Calu3 (cell line): ENCODE results near the gene S1PR4. TPM values are rescaled to one million over a fixed set of nuclear protein-coding genes. Genes with fewer than 3 reads are reported as not detected.
"Not testable (repeated sequence)": the region's sequence is repeated elsewhere in the genome, so short reads cannot be mapped to it uniquely, and the experiment has no call there.

Experiments
- BruUV-seq: library from RNA; stranded (reverse); fragments of 400-500 nt; replicated peaks from 2 replicates; lab custom pipeline; 2021; lab: Mats Ljungman, UMichigan
- CTCF ChIA-PET: fragments of 300-600 bp; sonication (Branson Sonifier 250); formaldehyde crosslinking; loops from one replicate; lab custom pipeline; 2022; ENCODE audit warnings: antibody characterized with exemption; lab: Charles Lee
- DNase-seq: peaks from one replicate; pipeline ENCODE4 v3.0.0; 2022
- H3K27ac Mint-ChIP-seq: one replicate; pipeline ENCODE4 v1.8.0; 2022; ENCODE audit warnings: mixed read lengths; ENCODE audit not compliant: unreplicated experiment
- H3K27me3 Mint-ChIP-seq: one replicate; pipeline ENCODE4 v1.8.0; 2022; ENCODE audit warnings: mixed read lengths; ENCODE audit not compliant: unreplicated experiment
- H3K36me3 Mint-ChIP-seq: one replicate; pipeline ENCODE4 v1.8.0; 2022; ENCODE audit warnings: mild to moderate bottlenecking, moderate library complexity, mixed read lengths; ENCODE audit not compliant: insufficient read depth, unreplicated experiment
- H3K4me1 Mint-ChIP-seq: one replicate; pipeline ENCODE4 v1.8.0; 2022; ENCODE audit warnings: mild to moderate bottlenecking, low read depth, mixed read lengths; ENCODE audit not compliant: unreplicated experiment
- H3K4me3 Mint-ChIP-seq: one replicate; pipeline ENCODE4 v1.8.0; 2022; ENCODE audit warnings: mild to moderate bottlenecking, low read depth, moderate library complexity, mixed read lengths; ENCODE audit not compliant: unreplicated experiment
- H3K9me3 Mint-ChIP-seq: one replicate; pipeline ENCODE4 v1.8.0; 2022; ENCODE audit warnings: low read depth, mixed read lengths; ENCODE audit not compliant: unreplicated experiment
- intact Hi-C: fragments of 100-400 bp; cut with micrococcal nuclease; formaldehyde crosslinking; loops from one replicate; pipeline ENCODE4 v1.10.0; 2022; ENCODE audit not compliant: unreplicated experiment
- total RNA-seq: library from RNA; stranded (reverse); gene quantifications from 2 replicates; pipeline ENCODE4 v1.2.3, GENCODE V29; 2022
- TF ChIP-seq, protein P1 (sequence below): fragments of 200-600 bp; IDR thresholded peaks from one replicate; pipeline ENCODE4 v1.8.0; 2022; ENCODE audit warnings: antibody characterized with exemption; ENCODE audit not compliant: unreplicated experiment

The S1PR4 gene
- total RNA-seq, 1 experiment from 2014 or later: not detected

GRCh38 chr19:3153286-3154230 lies 25.0 kb upstream of the S1PR4 start:
- BruUV-seq: no TSS peak
- no peaks in the 10 kb centered on the region for H3K9me3 Mint-ChIP-seq
- H3K36me3 Mint-ChIP-seq: peaks cover 5% of the 10 kb centered on the region
- no peaks in the 10 kb centered on the region for H3K4me1 Mint-ChIP-seq
- intact Hi-C loops: no loop called here
- TF ChIP-seq, protein P1, sequence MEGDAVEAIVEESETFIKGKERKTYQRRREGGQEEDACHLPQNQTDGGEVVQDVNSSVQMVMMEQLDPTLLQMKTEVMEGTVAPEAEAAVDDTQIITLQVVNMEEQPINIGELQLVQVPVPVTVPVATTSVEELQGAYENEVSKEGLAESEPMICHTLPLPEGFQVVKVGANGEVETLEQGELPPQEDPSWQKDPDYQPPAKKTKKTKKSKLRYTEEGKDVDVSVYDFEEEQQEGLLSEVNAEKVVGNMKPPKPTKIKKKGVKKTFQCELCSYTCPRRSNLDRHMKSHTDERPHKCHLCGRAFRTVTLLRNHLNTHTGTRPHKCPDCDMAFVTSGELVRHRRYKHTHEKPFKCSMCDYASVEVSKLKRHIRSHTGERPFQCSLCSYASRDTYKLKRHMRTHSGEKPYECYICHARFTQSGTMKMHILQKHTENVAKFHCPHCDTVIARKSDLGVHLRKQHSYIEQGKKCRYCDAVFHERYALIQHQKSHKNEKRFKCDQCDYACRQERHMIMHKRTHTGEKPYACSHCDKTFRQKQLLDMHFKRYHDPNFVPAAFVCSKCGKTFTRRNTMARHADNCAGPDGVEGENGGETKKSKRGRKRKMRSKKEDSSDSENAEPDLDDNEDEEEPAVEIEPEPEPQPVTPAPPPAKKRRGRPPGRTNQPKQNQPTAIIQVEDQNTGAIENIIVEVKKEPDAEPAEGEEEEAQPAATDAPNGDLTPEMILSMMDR: no peak
- H3K27me3 Mint-ChIP-seq: no peaks in the 10 kb centered on the region
- no peak overlapping the region for H3K27ac Mint-ChIP-seq
- no peak overlapping the region for H3K4me3 Mint-ChIP-seq
- CTCF ChIA-PET: interaction anchor here (0.6 kb wide), 1 partner anchor 118 kb away, joined by 4 read pairs; no protein-coding TSS in a partner anchor
- no peak for DNase-seq

- H3K27ac Mint-ChIP-seq, H3K27me3 Mint-ChIP-seq, H3K9me3 Mint-ChIP-seq, intact Hi-C loops, H3K36me3 Mint-ChIP-seq, H3K4me3 Mint-ChIP-seq, CTCF ChIA-PET, DNase-seq, H3K4me1 Mint-ChIP-seq, BruUV-seq: not testable (repeated sequence)
Measured at GRCh38 chr19:3154447-3154846, 24.1 kb upstream of the S1PR4 start.

GRCh38 chr19:3154957-3155736 lies 23.4 kb upstream of the S1PR4 start:
- no peak overlapping the region for H3K4me3 Mint-ChIP-seq
- no peaks in the 10 kb centered on the region for H3K4me1 Mint-ChIP-seq
- no peak overlapping the region for H3K27ac Mint-ChIP-seq
- CTCF ChIA-PET: no interaction called here
- TF ChIP-seq, protein P1: no peak
- peaks cover under 1% of the 10 kb centered on the region for H3K9me3 Mint-ChIP-seq
- intact Hi-C loops: no loop called here
- no TSS peak for BruUV-seq
- DNase-seq: no peak
- H3K36me3 Mint-ChIP-seq: peaks cover 5% of the 10 kb centered on the region
- no peaks in the 10 kb centered on the region for H3K27me3 Mint-ChIP-seq

DNA sequence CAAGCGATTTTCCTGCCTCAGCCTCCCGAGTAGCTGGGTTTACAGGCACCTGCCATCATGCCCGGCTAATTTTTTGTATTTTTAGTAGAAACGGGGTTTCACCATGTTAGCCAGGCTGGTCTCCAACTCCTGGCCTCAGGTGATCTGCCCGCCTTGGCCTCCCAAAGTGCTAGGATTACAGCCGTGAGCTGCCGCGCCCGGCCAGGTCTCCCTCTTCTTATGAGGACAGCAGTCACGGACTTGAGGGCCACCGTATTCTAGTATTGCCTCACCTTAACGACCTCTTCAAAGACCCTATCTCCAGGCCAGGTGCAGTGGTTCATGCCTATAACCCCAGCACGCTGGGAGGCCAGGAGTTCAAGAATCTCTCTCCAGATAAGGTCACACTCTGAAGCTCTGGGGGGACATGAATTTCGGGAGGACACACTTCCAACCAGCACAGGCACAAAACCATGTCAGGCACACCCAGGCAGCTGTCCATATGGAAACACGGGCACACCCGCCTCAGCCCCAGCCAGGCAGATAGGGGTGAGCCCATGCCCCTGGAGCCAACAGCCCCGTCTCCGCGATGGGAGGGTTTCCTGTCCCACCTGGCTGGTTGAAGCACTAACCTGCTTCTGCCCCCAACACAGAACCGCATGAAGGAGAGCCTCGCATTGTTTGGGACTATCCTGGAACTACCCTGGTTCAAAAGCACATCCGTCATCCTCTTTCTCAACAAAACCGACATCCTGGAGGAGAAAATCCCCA lies 21.3 kb upstream of the S1PR4 start:
- Mint-ChIP-seq H3K36me3 (peaks cover 5% of the 10 kb centered on the region), H3K27me3 (no peaks in the 10 kb centered on the region), H3K27ac (no peak overlapping the region), H3K4me3 (no peak overlapping the region), H3K9me3 (peaks cover 3% of the 10 kb centered on the region), H3K4me1 (no peaks in the 10 kb centered on the region)
- CTCF ChIA-PET: no interaction called here
- no TSS peak for BruUV-seq
- TF ChIP-seq, protein P1: no peak
- intact Hi-C loops: no loop called here
- no peak for DNase-seq
